ENCODE measurements around the gene ARHGAP25.

Gene ARHGAP25

GRCh38 chr2:68734688-68735525 lies at the start of gene ARHGAP25:
Gene ARHGAP25 (plus strand): TSS chr2:68734811. CDS start chr2:68735200, 389 bp downstream.
- H3K27ac ChIP-seq = no peak within 1 kb of the TSS
- no peak for TF ChIP-seq CTCF (conservative IDR thresholded peaks at IDR 0.05; ENCODE audit: low read depth)
- no peak for DNase-seq (ENCODE audit: low spot score)
- CTCF ChIA-PET = no interaction called here
- POLR2A ChIA-PET (ENCODE audit: low non-redundant PET) = no interaction called here

- TF ChIP-seq CTCF (conservative IDR thresholded peaks at IDR 0.05; ENCODE audit: low read depth) = no peak
- no peak overlapping the region for H3K27ac ChIP-seq
- no peak for DNase-seq (ENCODE audit: low spot score)
- ChIA-PET CTCF (no interaction called here), POLR2A (ENCODE audit: low non-redundant PET) (no interaction called here)
Measured at GRCh38 chr2:68686178-68686577, 48.4 kb upstream of the ARHGAP25 start.

GRCh38 chr2:68687018-68687417 lies 47.6 kb upstream of the ARHGAP25 start:
- no peak for TF ChIP-seq CTCF (conservative IDR thresholded peaks at IDR 0.05; ENCODE audit: low read depth)
- ChIA-PET POLR2A (ENCODE audit: low non-redundant PET) (no interaction called here), CTCF (no interaction called here)
- no peak overlapping the region for H3K27ac ChIP-seq
- no peak for DNase-seq (ENCODE audit: low spot score)

- POLR2A ChIA-PET (ENCODE audit: low non-redundant PET) = no interaction called here
- H3K27ac ChIP-seq = no peak overlapping the region
- no peak for TF ChIP-seq CTCF (conservative IDR thresholded peaks at IDR 0.05; ENCODE audit: low read depth)
- no peak for DNase-seq (ENCODE audit: low spot score)
- CTCF ChIA-PET = no interaction called here
Measured at GRCh38 chr2:68689553-68690537, 44.8 kb upstream of the ARHGAP25 start.

GRCh38 chr2:68690851-68691250 lies 43.8 kb upstream of the ARHGAP25 start:
- no peak for TF ChIP-seq CTCF (conservative IDR thresholded peaks at IDR 0.05; ENCODE audit: low read depth)
- no peak for DNase-seq (ENCODE audit: low spot score)
- POLR2A ChIA-PET (ENCODE audit: low non-redundant PET) = no interaction called here
- CTCF ChIA-PET = interaction anchor here (0.6 kb wide), 1 partner anchor 20 kb away, joined by 3 read pairs; no protein-coding TSS in a partner anchor
- no peak overlapping the region for H3K27ac ChIP-seq

- H3K27ac ChIP-seq = no peak overlapping the region
- no peak for DNase-seq (ENCODE audit: low spot score)
- no peak for TF ChIP-seq CTCF (conservative IDR thresholded peaks at IDR 0.05; ENCODE audit: low read depth)
- ChIA-PET CTCF (interaction anchor here (1.4 kb wide), 1 partner anchor 17 kb away, joined by 3 read pairs; no protein-coding TSS in a partner anchor), POLR2A (ENCODE audit: low non-redundant PET) (interaction anchor here (0.7 kb wide), 1 partner anchor 13 kb away, joined by 5 read pairs; no protein-coding TSS in a partner anchor)
Measured at GRCh38 chr2:68692511-68692910, 42.1 kb upstream of the ARHGAP25 start.
